Spleen (tissue), 11 donors: Measurements from ENCODE around the gene NEBL. TPM values are rescaled to one million over a fixed set of nuclear protein-coding genes. Genes with fewer than 3 reads are reported as not detected.

Experiments used
- DNase-seq: peaks from one replicate; pipeline ENCODE4 v3.0.0-alpha.2; 2020
- H3K27ac ChIP-seq, 8 donors: fragments of 200-600 bp; sonication (generic) in 7 of 8; 1 replicate in 4 of 8; 2 replicates in 4 of 8; pipeline versions ENCODE4 v1.5.0 to v1.8.0; 2016 to 2021; ENCODE audit warnings: inconsistent platforms in 4 of 8, mild to moderate bottlenecking in 4 of 8, moderate library complexity in 1 of 8
- H3K27me3 ChIP-seq, 7 donors: fragments of 200-600 bp; sonication (generic) in 6 of 7; replicated peaks in 1 of 7; 1 replicate in 4 of 7; 2 replicates in 3 of 7; pipeline versions ENCODE4 v1.5.0 to v1.8.0; 2016 to 2021; ENCODE audit warnings: inconsistent platforms in 3 of 7, mild to moderate bottlenecking in 1 of 7
- H3K36me3 ChIP-seq, 6 donors: fragments of 200-600 bp; sonication (generic) in 5 of 6; 1 replicate in 4 of 6; 2 replicates in 2 of 6; pipeline versions ENCODE4 v1.5.0 to v1.8.0; 2016 to 2021; ENCODE audit warnings: inconsistent platforms in 2 of 6
- H3K4me1 ChIP-seq, 6 donors: fragments of 200-600 bp; sonication (generic) in 5 of 6; 1 replicate in 3 of 6; 2 replicates in 3 of 6; pipeline versions ENCODE4 v1.5.0 to v1.8.0; 2016 to 2021; ENCODE audit warnings: inconsistent platforms in 3 of 6
- H3K4me3 ChIP-seq, 8 donors: fragments of 200-600 bp; sonication (generic) in 7 of 8; 1 replicate in 4 of 8; 2 replicates in 4 of 8; pipeline versions ENCODE4 v1.5.0 to v1.8.0; 2016 to 2021; ENCODE audit warnings: inconsistent platforms in 4 of 8, mild to moderate bottlenecking in 4 of 8, moderate library complexity in 2 of 8
- H3K9me3 ChIP-seq, 8 donors: fragments of 200-600 bp; sonication (generic) in 7 of 8; 1 replicate in 4 of 8; 2 replicates in 4 of 8; pipeline versions ENCODE4 v1.5.0 to v1.8.0; 2016 to 2021; ENCODE audit warnings: inconsistent platforms in 4 of 8
- CTCF ChIP-seq, 11 experiments: fragments of 200-600 bp in 7 of 11; fragments of 450-650 bp in 4 of 11; sonication (generic) in 4 of 11; IDR thresholded peaks in 8 of 11; conservative IDR thresholded peaks in 3 of 11; 1 replicate in 7 of 11; 2 replicates in 4 of 11; pipeline versions ENCODE4 v1.4.0 to v1.8.0; 2016 to 2021; ENCODE audit warnings: antibody characterized with exemption in 11 of 11, inconsistent platforms in 4 of 11, mild to moderate bottlenecking in 1 of 11
- POLR2A ChIP-seq, 3 donors: fragments of 450-650 bp; IDR thresholded peaks; one replicate each; pipeline ENCODE4 v1.5.1; 2017; ENCODE audit warnings: antibody characterized with exemption in 3 of 3, mild to moderate bottlenecking in 1 of 3
- POLR2AphosphoS5 ChIP-seq, 3 donors: sonication (generic); formaldehyde crosslinking; IDR thresholded peaks; one replicate each; pipeline ENCODE4 v1.5.1; 2017; ENCODE audit warnings: antibody characterized with exemption in 3 of 3
- WGBS, 5 donors: extraction: QIAGEN DNeasy Blood & Tissue Kit in 3 of 5; methylation state at CpG; one replicate each; pipeline versions ENCODE4 v1.1.5 to v1.1.7; 2013 to 2018; 5-methylcytosine and 5-hydroxymethylcytosine counted together
- intact Hi-C: fragments of 100-400 bp; cut with DNase I; formaldehyde crosslinking; loops from one replicate; pipeline ENCODE4 v1.15.0; 2023; ENCODE audit warnings: low total_unique reads
- polyA plus RNA-seq, 3 donors: library from polyadenylated mRNA; stranded (reverse); fragments of 200-250 nt; gene quantifications; one replicate each; pipeline ENCODE4 v1.2.1, GENCODE V29; 2013
- total RNA-seq, 7 donors: library from RNA; depleted of rRNA in 3 of 7; stranded (reverse); fragments of >200 nt in 3 of 7; fragmentation: NEBNext Ultra II Directional in 4 of 7; extraction: Animal tissue kit (Norgen Biotek cat#: 25700) in 4 of 7; gene quantifications; one replicate each; pipeline versions ENCODE4 v1.1.0 to v1.2.1, GENCODE V29; 2016 to 2021
- donor health status: healthy with polysubstance abuse.
- donor health status: DM: no; HTN: no; CAD: no; lungs with moderate emphysema.
- donor health status: DM: no; HTN: no; CAD: no.
- donor health status: Bipolar disorder and iron deficiency.
- donor health status: healthy.
- donor health status: DM: no; HTN: no; CAD: no.
- donor health status: DM: yes; HTN: yes; CAD: no.

The NEBL gene
- total and polyA plus RNA-seq, 10 donors, result 0.08 to 2.7 (median 0.54) TPM

- H3K27ac ChIP-seq, result no peak overlapping the region
- no peaks in the 10 kb centered on the region for H3K4me1 ChIP-seq
- no peak for TF ChIP-seq POLR2AphosphoS5 (IDR thresholded peaks at IDR 0.05)
- TF ChIP-seq POLR2A (IDR thresholded peaks at IDR 0.05), result no peak
- no peak for TF ChIP-seq CTCF (IDR thresholded peaks at IDR 0.05 in 8 of 11, conservative IDR thresholded peaks at IDR 0.05 in 3 of 11)
- intact Hi-C loops, result no loop called here
- no peaks in the 10 kb centered on the region for H3K36me3 ChIP-seq
- H3K4me3 ChIP-seq, result no peak overlapping the region
- H3K9me3 ChIP-seq, result no peaks in the 10 kb centered on the region
- 80 to 89% (median 85%) methylated on average over 4 of the region's 4 CpGs for WGBS, 5 donors
- no peak for DNase-seq
- no peaks in the 10 kb centered on the region for H3K27me3 ChIP-seq
These were observed 14.5 kb upstream of the NEBL start for GRCh38 chr10:20911626-20912025.

GRCh38 chr10:20909801-20910200, 12.7 kb upstream of the NEBL start:
- H3K27me3 ChIP-seq, result no peaks in the 10 kb centered on the region
- no peak for TF ChIP-seq POLR2A (IDR thresholded peaks at IDR 0.05)
- TF ChIP-seq CTCF (IDR thresholded peaks at IDR 0.05 in 8 of 11, conservative IDR thresholded peaks at IDR 0.05 in 3 of 11), result no peak
- TF ChIP-seq POLR2AphosphoS5 (IDR thresholded peaks at IDR 0.05), result no peak
- no peak overlapping the region for H3K4me3 ChIP-seq
- no peaks in the 10 kb centered on the region for H3K36me3 ChIP-seq
- H3K9me3 ChIP-seq, result no peaks in the 10 kb centered on the region
- DNase-seq, result no peak
- intact Hi-C loops, result no loop called here
- no peak overlapping the region for H3K27ac ChIP-seq
- no peaks in the 10 kb centered on the region for H3K4me1 ChIP-seq

GRCh38 chr10:20908391-20908790, 11.3 kb upstream of the NEBL start:
- H3K27me3 ChIP-seq, result no peaks in the 10 kb centered on the region

More at GRCh38 chr10:20908391-20908790, 11.3 kb upstream of the NEBL start:
- H3K4me3 ChIP-seq, result no peak overlapping the region
- TF ChIP-seq POLR2AphosphoS5 (IDR thresholded peaks at IDR 0.05) (no peak), CTCF (IDR thresholded peaks at IDR 0.05 in 8 of 11, conservative IDR thresholded peaks at IDR 0.05 in 3 of 11) (no peak), POLR2A (IDR thresholded peaks at IDR 0.05) (no peak)
- H3K27ac ChIP-seq, result no peak overlapping the region
- H3K9me3 ChIP-seq, result no peaks in the 10 kb centered on the region
- H3K36me3 ChIP-seq, result no peaks in the 10 kb centered on the region
- no peaks in the 10 kb centered on the region for H3K4me1 ChIP-seq
- no peak for DNase-seq
- intact Hi-C loops, result no loop called here
- 72 to 80% (median 74%) methylated on average over 3 of the region's 3 CpGs for WGBS, 5 donors
